Cardiac muscle cell (in vitro differentiated cells and primary cell): ENCODE measurements around the gene ATP9B. TPM values are rescaled to one million over a fixed set of nuclear protein-coding genes. Genes with fewer than 3 reads are reported as not detected.
"Not testable (repeated sequence)": the region's sequence is repeated elsewhere in the genome, so short reads cannot be mapped to it uniquely, and the experiment has no call there.

Source experiments
- DNase-seq, 2 donors: peaks; one replicate each; pipeline versions ENCODE4 v3.0.0 to v3.0.0-alpha.2; 2010 to 2017; ENCODE audit warnings: low read depth in 1 of 2, low spot score in 1 of 2
- H3K27ac ChIP-seq: fragments of 200-600 bp; sonication (generic); 2 replicates; pipeline ENCODE4 v1.5.1; 2016
- H3K27me3 ChIP-seq: fragments of 200-600 bp; sonication (generic); 2 replicates; pipeline ENCODE4 v1.6.0; 2016; ENCODE audit warnings: control low read depth
- H3K36me3 ChIP-seq: fragments of 200-600 bp; sonication (generic); 2 replicates; pipeline ENCODE4 v1.5.1; 2016; ENCODE audit warnings: control low read depth
- H3K4me1 ChIP-seq: fragments of 200-600 bp; sonication (generic); 2 replicates; pipeline ENCODE4 v1.8.1; 2017; ENCODE audit warnings: low read depth, mild to moderate bottlenecking, mixed run types
- H3K4me3 ChIP-seq: fragments of 200-600 bp; sonication (generic); 2 replicates; pipeline ENCODE4 v1.5.1; 2016; ENCODE audit warnings: mild to moderate bottlenecking
- H3K9me3 ChIP-seq: fragments of 200-600 bp; sonication (generic); 2 replicates; pipeline ENCODE4 v1.5.1; 2017; ENCODE audit warnings: low read depth, mild to moderate bottlenecking, control low read depth
- polyA plus RNA-seq: library from polyadenylated mRNA; unstranded; fragments of >200 nt; fragmentation: Nextera tagmentation; extraction: Ambion mirVana; gene quantifications from 2 replicates; pipeline ENCODE4 v1.2.1, GENCODE V29; 2016
- total RNA-seq: library from RNA; depleted of rRNA; stranded (reverse); fragments of >200 nt; gene quantifications from 2 replicates; pipeline ENCODE4 v1.2.3, GENCODE V29; 2016
- TF ChIP-seq, protein P1 (sequence below): IDR thresholded peaks from 2 replicates; pipeline ENCODE4 v1.5.1; 2012; ENCODE audit warnings: low read depth, mild to moderate bottlenecking, low read length

The ATP9B gene
- total and polyA plus RNA-seq, 2 experiments from 2014 or later, result 14.1 to 14.2 TPM

DNA sequence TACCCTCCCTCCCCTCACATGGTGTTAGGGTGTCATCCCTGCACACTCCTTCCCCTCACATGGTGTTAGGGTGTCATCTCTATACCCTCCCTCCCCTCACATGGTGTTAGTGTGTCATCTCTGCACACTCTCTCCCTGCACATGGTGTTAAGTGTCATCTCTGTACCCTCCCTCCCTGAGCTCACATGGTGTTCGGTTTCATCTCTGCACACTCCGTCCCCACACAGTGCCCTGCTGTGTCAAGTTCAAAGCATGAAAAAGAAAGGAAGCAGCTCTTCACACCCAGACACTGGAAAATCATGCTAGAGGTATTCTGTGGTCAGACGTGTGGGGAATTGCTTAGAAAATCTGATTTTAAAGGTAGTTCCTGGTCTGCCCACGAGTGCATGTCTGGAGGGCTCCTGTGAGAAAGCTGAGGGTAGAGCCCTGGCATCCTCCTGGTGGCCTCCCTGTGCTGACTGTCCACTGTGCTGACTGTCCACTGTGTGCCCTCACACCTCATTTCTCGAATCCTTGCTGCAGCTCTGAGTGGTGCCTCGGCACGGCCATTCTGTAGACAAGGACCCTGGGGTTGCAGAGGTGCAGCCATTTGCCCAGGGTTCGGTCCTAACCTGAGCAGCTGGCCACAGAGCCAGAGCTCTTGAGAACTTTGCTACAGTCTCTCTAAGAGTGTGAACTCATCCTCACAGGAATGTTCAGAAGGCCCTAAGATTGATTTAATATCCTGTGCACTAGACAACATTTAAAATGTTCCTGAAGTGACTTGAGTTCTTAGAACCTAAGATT lies 257.4 kb downstream of the ATP9B start:
- Histone ChIP-seq H3K9me3 (no peaks in the 10 kb centered on the region), H3K27ac (no peak overlapping the region), H3K27me3 (no peaks in the 10 kb centered on the region), H3K4me3 (no peak overlapping the region), H3K36me3 (peaks cover 15% of the 10 kb centered on the region), H3K4me1 (no peaks in the 10 kb centered on the region)
- TF ChIP-seq, protein P1, sequence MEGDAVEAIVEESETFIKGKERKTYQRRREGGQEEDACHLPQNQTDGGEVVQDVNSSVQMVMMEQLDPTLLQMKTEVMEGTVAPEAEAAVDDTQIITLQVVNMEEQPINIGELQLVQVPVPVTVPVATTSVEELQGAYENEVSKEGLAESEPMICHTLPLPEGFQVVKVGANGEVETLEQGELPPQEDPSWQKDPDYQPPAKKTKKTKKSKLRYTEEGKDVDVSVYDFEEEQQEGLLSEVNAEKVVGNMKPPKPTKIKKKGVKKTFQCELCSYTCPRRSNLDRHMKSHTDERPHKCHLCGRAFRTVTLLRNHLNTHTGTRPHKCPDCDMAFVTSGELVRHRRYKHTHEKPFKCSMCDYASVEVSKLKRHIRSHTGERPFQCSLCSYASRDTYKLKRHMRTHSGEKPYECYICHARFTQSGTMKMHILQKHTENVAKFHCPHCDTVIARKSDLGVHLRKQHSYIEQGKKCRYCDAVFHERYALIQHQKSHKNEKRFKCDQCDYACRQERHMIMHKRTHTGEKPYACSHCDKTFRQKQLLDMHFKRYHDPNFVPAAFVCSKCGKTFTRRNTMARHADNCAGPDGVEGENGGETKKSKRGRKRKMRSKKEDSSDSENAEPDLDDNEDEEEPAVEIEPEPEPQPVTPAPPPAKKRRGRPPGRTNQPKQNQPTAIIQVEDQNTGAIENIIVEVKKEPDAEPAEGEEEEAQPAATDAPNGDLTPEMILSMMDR, result no peak
- no peak for DNase-seq

DNA sequence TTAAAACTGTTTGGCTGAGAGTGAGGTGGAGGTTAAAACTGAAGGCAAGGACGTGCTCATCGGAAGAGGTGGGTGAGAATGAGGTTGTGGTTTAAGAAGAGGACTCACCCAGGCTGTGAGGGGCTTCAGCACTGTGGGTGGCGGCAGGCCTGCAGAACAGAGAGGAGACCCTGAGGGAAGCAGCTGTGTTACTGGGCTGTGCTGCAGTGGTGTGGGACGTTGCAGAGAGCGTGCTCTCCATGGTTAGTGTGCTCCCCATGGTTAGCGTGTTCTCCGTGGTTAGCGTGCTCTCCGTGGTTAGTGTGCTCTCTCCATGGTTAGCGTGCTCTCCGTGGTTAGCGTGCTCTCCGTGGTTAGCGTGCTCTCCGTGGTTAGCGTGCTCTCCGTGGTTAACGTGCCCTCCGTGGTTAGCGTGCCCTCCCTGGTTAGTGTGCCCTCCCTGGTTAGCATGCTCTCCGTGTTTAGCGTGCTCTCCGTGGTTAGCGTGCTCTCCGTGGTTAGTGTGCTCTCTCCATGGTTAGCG lies 258.1 kb downstream of the ATP9B start:
- Histone ChIP-seq H3K4me1 (no peaks in the 10 kb centered on the region), H3K27me3 (no peaks in the 10 kb centered on the region), H3K36me3 (peaks cover 16% of the 10 kb centered on the region), H3K27ac (no peak overlapping the region), H3K4me3 (no peak overlapping the region), H3K9me3 (no peaks in the 10 kb centered on the region)
- no peak for DNase-seq
- TF ChIP-seq, protein P1, result no peak

DNA sequence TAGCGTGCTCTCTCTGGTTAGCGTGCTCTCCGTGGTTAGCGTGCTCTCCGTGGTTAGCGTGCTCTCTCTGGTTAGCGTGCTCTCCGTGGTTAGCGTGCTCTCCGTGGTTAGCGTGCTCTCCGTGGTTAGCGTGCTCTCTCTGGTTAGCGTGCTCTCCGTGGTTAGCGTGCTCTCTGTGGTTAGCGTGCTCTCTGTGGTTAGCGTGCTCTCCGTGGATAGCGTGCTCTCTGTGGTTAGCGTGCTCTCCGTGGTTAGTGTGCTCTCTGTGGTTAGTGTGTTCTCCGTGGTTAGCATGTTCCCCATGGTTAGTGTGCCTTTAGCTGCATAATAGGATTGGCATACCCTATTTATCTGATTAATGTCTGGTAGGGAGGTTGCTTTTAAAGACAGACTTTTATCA lies 258.7 kb downstream of the ATP9B start:
- not testable (repeated sequence) for H3K4me3 ChIP-seq, H3K9me3 ChIP-seq, H3K4me1 ChIP-seq, H3K27me3 ChIP-seq, H3K27ac ChIP-seq, DNase-seq
- peaks cover 19% of the 10 kb centered on the region for H3K36me3 ChIP-seq

DNA sequence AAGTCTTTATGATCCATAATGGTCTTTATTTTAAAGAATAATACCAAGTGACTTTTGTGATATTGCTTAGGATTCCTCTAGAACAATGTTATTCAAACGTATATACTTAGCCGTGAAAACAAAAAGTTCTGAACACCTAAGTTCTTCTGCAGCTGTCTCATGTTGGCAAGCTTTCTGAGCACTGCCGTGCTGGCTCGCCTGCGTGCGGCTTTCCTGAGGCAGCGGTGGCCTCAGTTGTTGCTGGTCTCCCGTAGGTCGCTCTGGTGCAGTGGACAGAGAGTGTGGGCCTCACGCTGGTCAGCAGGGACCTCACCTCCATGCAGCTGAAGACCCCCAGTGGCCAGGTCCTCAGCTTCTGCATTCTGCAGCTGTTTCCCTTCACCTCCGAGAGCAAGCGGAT lies 259.7 kb downstream of the ATP9B start:
- Histone ChIP-seq H3K36me3 (peaks cover 21% of the 10 kb centered on the region), H3K9me3 (no peaks in the 10 kb centered on the region), H3K27ac (no peak overlapping the region), H3K27me3 (no peaks in the 10 kb centered on the region), H3K4me1 (no peaks in the 10 kb centered on the region), H3K4me3 (no peak overlapping the region)
- no peak for DNase-seq
- TF ChIP-seq, protein P1, result no peak

DNA sequence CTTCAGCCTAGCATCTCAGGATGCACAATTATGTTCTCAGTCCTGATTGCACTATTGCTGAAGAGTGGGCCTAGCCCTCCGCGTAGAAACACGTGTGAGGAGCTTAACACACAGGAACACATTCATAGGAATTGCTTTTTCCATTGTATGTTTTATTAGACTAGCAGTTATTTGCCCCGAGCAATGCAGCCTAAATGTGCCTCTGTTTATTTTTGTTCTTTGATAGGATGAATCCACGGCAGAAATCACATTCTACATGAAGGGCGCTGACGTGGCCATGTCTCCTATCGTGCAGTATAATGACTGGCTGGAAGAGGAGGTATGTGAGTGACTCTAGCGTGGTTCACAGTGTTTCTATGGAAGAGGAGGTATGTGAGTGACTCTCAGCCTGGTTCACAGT lies 260.6 kb downstream of the ATP9B start:
- Histone ChIP-seq H3K27ac (no peak overlapping the region), H3K4me1 (no peaks in the 10 kb centered on the region), H3K9me3 (no peaks in the 10 kb centered on the region), H3K36me3 (peaks cover 21% of the 10 kb centered on the region), H3K27me3 (no peaks in the 10 kb centered on the region), H3K4me3 (no peak overlapping the region)
- TF ChIP-seq, protein P1, result no peak
- DNase-seq, result no peak

DNA sequence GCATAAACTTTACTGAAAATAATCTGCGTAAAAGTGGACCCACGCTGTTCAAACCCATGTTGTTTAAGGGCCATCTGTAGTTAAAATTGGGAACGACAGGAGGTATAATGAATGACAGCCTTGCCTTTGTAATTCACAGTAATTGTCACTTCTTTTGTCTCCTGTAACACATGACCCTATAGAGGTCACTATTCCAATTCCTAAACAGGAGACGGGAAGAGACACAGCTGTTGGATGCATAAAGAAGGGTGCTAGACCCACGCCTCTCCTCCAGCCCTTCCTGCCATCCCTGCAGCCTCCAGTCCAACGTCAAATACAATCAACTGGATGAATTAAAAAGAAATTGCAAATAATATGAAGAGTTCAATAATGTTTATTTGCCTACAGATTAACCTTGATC lies 263.5 kb downstream of the ATP9B start:
- TF ChIP-seq, protein P1, result no peak
- peaks cover 21% of the 10 kb centered on the region for H3K36me3 ChIP-seq
- H3K4me1 ChIP-seq, result no peaks in the 10 kb centered on the region
- H3K9me3 ChIP-seq, result no peaks in the 10 kb centered on the region
- no peak overlapping the region for H3K4me3 ChIP-seq
- no peak for DNase-seq
- no peaks in the 10 kb centered on the region for H3K27me3 ChIP-seq
- H3K27ac ChIP-seq, result no peak overlapping the region
